SU-DHL-6 (cell line): ENCODE data around the gene VEZT.

Source experiments
- CTCF ChIP-seq: fragments of 200-600 bp; sonication (generic); IDR thresholded peaks from one replicate; pipeline ENCODE4 v1.5.1; 2017; ENCODE audit warnings: antibody characterized with exemption, mild to moderate bottlenecking, low read length, moderate library complexity; ENCODE audit not compliant: insufficient read depth, poor library complexity, severe bottlenecking
- EZH2phosphoT487 ChIP-seq: fragments of 200-600 bp; sonication (generic), shearing (Covaris generic); conservative IDR thresholded peaks from 2 replicates; pipeline ENCODE4 v1.6.1; 2018; ENCODE audit warnings: mild to moderate bottlenecking, antibody characterized with exemption, low read length, moderate library complexity, mixed read lengths

GRCh38 chr12:95202691-95203486 lies 14.7 kb upstream of the VEZT start:
- no peak for TF ChIP-seq CTCF
- TF ChIP-seq EZH2phosphoT487: no peak
